Hepatocyte (in vitro differentiated cells): ENCODE results near the gene COL9A2.

ENCODE experiments used
- EZH2 ChIP-seq: fragments of 200-600 bp; sonication (generic); IDR thresholded peaks from 2 replicates; pipeline ENCODE4 v1.6.1; 2016; ENCODE audit warnings: antibody characterized with exemption, mild to moderate bottlenecking, borderline replicate concordance
- TF ChIP-seq, protein P1 (sequence below): fragments of 200-600 bp; sonication (generic); IDR thresholded peaks from 2 replicates; pipeline ENCODE4 v1.5.1; 2016; ENCODE audit warnings: antibody characterized with exemption, mild to moderate bottlenecking; ENCODE audit not compliant: poor library complexity

DNA sequence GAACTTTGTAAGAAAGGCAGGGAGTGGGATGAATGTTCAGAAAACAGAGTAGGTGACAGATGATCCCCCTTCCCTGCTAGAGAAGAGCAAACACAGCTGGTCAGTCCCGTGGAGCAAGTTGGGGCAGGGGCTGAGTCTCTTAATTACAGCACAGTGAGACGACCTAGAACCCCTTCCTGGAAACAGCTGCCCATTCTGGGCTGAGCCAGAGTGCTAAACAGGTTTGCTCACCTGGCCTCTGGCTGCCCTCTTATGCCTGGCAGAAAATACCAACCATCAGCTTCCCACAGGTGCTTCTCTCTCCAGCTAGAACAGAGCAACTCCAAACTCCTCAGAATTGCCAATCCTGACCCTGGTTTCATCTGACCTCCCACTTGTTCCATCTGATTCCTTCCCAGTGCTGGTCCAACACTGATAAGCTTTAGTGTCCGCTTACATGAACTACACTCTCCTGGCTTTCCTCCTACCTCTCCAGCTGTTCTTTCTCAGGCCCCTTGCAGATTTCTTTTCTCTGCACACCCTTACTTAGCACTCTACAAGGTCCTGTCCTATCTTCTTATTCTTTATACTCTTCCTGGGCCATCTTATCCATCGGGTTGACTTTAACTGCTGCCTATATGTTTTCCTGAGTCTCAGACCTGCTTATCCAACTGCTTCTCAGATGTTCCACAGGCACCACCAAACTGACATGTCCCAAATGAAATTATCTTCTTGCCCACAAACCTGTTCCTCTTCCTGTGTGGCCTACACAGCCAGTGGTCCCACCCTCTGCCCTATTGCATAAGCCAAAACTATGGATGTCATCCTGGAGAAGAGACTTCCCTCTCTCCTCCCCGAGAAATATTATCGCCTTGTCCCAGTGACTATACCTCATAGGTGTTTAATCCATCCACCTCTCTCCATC is 22.6 kb upstream of the COL9A2 start:
- TF ChIP-seq, protein P1, sequence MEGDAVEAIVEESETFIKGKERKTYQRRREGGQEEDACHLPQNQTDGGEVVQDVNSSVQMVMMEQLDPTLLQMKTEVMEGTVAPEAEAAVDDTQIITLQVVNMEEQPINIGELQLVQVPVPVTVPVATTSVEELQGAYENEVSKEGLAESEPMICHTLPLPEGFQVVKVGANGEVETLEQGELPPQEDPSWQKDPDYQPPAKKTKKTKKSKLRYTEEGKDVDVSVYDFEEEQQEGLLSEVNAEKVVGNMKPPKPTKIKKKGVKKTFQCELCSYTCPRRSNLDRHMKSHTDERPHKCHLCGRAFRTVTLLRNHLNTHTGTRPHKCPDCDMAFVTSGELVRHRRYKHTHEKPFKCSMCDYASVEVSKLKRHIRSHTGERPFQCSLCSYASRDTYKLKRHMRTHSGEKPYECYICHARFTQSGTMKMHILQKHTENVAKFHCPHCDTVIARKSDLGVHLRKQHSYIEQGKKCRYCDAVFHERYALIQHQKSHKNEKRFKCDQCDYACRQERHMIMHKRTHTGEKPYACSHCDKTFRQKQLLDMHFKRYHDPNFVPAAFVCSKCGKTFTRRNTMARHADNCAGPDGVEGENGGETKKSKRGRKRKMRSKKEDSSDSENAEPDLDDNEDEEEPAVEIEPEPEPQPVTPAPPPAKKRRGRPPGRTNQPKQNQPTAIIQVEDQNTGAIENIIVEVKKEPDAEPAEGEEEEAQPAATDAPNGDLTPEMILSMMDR = no peak
- no peak for TF ChIP-seq EZH2
